DMS 273 treated with DMSO at 0.1 percent for 48 hours (cell line): Measurements from ENCODE around the gene WASHC2C.
"Not testable (repeated sequence)": the region's sequence is repeated elsewhere in the genome, so short reads cannot be mapped to it uniquely, and the experiment has no call there.

Experiments used
- DNase-seq: peaks from one replicate; lab custom pipeline; 2025; lab: John Stamatoyannopoulos, UW

Gene WASHC2C

DNA sequence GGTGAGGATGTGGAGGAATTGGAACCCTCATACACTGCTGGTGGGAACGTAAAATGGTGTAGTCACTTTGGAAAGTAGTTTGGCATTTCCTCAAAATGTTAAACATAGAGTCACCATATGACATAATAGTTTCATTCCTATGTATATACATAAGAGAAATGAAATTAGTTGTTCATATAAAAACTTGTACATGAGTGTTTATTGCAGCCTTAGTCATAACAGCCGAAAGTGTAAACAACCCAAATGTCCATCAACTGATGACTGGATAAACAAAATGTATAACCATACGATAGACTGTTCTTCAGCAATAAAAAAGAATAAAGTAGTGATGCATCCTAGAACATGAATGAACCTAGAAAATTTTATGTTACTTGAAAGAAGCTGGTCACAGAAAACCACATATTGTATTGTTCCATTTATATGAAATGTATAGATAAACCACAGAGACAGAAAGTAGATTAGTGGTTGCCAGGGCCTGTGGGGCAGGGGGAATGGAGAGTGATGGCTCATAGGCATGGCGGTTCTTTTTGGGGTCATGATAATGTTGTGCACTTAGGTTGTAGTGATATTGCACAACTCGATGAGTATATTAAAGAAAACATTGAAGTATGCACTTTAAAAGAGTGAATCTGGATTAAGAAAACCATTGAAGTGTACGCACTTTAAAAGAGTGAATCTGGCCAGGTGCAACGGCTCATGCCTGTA lies 44.8 kb downstream of the WASHC2C start:
- DNase-seq: not testable (repeated sequence)

DNA sequence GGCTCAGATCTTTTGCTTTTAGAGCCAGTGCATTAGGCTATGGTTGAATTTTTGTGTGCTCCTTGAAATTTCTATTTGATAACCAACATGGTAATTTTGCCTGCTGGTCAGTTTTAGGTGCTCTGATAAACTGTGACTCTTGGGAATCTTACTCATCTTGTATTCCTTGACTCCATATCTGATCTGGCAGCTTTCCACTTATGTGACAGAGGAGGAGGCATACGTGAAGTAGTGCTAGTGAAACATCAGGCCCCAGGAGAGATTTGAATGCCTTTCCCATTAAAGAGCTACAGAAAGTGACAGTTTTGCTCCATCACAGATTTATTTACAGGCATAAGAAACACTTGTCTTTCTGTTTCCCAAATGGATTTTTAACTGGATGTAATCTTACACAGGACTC lies 59.2 kb downstream of the WASHC2C start:
- not testable (repeated sequence) for DNase-seq

DNA sequence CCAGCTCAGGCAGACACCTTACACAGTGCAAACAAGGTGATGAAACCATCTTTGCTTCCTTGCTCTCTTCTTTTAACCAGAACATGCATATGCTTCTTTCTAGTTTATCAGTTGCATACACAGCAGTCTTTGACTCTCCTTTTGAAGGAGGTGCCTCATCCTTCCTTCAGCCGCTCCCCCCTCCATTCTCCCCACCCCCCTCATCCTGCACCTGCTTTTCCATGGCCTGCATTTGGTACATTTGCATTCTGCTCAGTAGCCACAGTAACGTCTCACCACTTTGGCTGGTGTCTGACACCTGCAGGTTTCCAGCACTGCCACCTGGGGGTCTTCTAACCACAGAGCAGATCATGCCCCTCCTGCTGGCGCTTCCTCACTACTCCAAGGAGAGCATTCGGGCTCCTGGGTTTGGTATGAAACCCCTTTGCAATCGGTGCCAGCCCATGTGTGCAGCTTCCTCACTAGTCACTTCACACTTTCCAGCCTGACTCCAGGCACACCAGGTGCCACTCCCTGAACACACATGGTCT lies 60.2 kb downstream of the WASHC2C start:
- not testable (repeated sequence) for DNase-seq

DNA sequence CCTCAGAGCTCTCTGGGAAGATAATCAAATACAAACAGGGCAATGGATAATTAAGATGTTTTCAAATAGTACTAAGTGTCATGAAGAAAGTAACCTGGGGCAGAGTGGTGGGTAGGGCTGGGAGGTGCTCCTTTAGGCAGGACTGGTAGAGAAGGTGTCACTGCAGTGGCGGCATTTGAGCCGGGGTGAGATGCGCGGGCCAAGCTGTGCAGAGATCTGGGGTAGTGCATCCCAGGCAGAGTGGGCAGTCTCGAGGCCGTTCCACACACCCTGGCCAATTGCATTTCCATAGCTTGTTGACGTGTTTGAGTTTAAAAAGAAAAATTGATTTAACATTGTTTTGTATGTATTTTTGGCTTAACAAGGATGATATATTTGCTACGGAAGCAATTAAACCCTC lies 62.9 kb downstream of the WASHC2C start:
- DNase-seq: not testable (repeated sequence)

DNA sequence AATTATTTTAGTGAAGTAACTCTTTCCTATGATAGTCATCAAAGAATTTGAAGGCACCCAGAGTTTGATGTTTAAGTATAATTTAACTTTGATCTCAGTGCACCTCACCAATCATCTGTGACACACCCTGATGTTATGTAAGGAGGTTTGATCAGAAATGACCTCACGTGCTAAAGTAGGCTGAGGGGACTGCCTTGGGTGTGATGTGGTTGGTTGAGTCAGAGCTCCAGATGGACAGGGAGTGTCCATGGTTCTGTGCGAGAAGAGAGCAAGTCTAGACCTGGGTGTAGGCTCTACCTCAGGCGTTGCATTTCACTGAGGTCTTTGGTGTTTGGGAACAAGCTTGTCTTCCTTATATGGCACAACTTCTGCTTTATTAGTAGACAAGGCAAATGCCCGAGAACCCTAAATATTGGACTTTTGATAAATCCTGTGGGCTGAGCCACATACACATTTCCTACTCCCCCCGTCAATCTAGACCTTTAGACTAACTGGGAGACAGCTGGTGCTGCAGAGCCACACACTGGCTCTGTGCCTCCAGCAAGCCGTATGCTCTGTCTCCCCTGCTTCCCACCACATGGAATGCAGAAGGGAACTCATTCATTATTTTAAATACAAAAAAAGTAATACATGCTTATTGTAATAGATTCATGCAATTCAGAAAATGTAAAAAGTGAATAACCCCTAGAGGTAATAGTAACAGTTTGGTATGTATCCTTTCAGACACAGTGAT lies 63.8 kb downstream of the WASHC2C start:
- DNase-seq: peak; percentile 11

DNA sequence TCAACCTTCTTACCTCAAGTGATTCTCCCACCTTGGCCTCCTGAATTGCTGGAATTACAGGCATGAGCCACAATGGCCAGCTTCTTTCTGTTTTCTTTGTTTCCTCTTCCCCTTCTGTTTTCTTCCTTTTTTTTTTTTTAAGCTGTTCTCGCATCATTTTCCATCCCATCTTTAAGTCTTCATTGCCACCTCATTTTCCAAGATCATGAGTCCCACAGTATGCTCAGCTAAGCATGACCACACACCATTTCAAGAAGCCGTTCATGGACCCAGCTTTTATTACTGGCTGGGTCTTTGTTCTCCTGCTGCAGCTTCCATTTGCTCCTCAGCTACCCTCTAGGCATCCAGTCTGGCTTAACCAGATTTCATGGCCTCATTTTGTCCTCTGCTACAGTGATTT lies 67.7 kb downstream of the WASHC2C start:
- DNase-seq: not testable (repeated sequence)

DNA sequence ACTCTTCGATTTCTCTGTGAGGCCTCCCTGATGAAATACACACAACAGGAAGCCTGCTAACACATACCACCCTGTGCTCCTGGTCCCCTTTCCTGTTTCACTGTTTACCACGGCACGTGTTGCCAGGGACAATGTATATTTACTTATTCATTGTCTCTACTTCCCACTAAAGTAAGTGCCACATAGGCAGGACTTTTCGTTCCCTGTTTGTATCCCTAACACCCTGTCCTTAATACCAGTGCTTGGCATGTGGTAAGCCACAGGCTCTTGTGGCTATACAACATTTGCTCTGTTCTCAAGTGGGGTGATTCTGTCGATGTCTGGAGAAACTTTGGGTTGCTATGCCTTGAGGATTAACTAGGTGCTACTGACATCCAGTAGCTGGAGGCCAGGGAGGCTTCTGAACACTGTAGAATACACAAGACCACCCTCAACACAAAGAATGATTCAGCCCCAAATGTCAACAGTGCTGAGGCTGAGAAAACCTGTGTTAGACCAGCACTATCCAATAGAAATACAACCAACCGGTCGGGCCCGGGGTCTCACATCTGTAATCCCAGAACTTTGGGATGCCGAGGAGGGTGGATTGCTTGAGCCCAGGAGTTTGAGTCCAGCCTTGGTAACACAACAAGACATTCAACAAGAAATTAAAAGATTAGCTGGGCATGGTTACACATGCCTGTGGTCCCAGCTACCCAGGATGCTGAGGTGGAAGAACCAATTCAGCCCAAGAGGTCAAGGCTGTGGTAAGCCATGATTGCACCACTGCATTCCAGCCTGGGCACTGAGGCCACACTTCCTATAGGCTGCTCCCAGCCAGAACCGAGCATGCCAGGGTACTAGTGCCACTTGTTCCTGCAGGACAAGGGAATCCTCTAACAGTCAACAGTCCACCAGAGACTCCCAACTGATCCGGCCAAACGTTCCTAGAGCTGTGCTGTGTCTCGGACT lies 76.3 kb downstream of the WASHC2C start:
- DNase-seq: not testable (repeated sequence)

DNA sequence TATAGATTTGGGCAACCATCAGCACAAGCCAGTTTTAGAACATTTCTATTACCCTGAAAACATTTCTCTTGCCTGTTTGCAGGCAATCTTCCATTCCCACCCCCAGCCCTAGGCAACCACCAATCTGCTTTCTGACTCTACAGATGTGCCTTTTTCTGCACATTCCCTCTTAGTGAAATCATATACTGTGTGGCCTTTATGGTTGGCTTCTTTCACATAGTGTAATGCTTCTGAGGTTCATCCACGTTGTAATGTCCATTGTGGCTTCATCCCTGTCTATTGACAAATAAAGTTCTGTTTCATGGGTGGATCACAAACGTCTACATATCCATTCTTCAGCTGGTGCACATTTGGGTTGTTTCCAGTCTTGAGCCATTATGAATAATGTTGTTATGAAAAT lies 77.9 kb downstream of the WASHC2C start:
- DNase-seq: not testable (repeated sequence)

DNA sequence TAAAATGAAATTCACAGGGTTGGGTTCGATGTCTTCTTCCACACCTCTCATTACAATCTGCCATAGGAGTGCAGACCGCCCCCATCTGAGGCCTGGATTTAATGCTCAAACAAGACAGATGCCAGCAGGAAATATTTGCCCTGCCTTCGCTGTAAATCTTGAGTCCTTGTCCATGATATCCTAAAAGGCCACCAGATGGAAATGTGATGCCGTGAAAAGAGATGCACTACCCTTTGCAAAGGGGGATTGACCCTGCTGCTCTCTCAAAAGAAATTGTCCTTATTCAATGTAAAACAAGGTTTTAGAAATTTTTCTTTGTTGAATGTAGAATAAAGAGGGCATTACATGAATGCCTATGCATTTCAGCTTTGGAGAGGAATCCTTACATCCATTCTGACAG lies 82.8 kb downstream of the WASHC2C start:
- peak; percentile 7 for DNase-seq

DNA sequence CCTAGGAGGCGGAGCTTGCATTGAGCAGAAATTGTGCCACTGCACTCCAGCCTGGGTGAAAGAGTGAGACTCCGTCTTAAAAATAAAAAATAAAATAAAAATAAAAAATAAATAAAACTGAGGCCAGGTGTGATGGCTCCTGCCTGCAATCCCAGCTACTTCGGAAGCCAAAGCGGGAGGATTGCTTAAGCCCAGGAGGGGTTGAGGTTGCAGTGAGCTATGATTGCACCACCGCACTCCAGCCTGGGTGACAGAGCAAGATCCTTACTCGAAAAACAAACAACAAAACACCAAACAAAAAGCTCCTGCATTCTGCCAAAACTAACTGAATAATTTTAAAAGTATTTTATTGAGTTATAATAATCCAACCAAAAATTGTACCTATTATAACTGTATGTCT lies 84.0 kb downstream of the WASHC2C start:
- no peak for DNase-seq

DNA sequence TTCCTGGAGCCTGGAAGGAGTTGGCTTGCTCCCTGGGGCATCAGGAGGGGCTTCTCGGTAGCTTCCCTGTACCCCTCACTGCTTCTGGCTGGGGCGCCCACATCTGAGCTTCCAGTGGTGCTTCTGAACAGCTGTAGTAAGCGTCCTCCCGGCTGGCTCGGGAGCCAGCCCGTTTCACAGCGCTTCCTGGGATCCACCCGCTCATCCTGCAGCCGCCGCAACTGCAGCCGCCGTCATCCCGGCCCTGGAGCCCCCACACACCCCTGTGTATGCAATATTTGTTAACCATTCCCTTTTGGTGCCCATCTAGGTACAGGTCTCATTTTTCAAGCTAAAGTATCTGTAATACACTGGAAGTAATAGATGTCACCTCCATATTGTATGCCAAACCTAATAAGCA lies 85.9 kb downstream of the WASHC2C start:
- not testable (repeated sequence) for DNase-seq

DNA sequence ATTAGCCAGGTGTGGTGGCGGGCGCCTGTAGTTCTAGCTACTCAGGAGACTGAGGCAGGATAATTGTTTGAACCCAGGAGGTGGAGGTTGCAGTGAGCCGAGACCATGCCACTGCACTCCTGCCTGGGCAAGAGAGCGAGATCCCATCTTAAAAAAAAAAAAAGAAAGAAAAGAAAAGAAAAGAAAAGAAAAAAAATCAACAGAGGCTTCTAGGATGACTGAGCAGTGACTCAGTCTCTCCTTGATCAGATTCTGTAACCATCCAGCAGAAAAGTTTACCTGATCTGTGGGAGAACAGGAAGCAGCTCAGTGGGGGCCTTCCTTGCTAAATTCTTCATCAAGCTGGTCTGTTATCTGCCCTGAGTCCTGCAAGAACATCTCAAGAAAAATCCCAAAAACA lies 87.1 kb downstream of the WASHC2C start:
- DNase-seq: not testable (repeated sequence)

DNA sequence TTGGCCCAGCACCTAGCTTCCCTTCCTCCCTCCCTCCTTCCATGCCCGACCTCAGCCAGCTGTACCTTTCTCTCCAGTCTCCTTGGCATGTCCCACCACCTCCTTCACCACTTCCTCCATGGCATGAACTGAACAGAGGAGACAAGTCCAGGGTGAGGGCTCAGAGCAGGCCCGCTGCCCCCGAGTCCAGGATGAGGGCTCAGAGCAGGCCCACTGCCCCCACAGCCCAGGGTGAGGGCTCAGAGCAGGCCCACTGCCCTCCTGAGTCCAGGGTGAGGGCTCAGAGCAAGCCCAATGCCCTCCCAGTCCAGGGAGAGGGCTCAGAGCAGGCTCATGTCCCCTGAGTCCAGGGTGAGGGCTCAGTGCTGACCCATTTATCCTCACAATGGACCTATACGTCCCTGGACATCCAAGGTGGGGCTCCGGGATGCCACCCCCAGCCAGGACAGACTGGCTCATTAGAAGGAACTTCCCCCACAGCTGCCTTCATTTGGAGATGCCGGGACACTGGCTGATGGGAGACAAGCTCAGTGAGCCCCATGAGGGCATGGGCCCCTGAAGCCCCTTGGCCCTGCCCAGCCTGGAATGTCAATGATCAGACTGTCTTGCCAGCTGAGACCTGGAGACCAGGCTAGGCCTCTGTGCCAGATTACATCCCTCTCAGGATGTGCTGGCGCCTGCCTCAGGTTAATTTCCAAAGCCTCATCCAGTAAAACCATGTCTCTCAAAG lies 90.2 kb downstream of the WASHC2C start:
- no peak for DNase-seq

DNA sequence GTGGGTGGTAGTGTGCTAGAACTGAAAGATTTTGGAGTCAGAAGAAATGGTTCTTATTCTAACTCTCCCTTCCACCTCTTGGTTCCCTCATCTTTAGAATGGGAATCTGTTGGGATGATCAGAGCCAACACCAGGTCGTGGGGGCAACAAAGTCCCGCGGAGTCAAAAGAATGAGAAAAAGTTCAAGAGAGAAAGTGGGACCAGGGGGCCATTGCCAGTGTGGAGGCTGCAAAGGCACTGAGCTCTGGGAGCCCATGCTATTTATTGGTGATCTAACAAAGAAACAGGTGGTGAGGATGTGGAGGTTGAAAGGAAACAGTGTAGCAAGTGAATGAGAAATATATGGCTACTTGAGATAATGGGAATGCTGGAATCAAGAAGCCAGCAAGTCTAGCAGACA lies 90.8 kb downstream of the WASHC2C start:
- no peak for DNase-seq

DNA sequence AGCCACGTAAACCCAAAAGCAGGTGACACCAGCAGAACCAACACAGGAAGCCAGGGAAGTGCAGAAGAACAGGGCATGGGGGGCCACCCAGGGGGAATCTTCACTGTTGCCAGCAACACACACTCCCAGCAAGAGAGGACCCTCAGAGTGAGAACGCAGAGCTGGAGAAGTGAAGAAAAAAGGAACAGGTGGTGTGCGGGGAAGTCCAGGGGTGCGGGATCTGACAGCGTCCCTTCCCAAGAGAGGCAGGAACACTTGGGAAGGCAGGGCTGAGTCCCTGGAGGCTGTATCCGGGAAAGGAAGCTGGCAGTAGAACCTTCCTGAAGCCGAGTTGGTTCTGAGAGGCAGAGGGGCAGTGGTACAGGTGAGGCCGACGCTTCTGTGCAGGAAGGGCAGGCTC lies 92.5 kb downstream of the WASHC2C start:
- DNase-seq: no peak

DNA sequence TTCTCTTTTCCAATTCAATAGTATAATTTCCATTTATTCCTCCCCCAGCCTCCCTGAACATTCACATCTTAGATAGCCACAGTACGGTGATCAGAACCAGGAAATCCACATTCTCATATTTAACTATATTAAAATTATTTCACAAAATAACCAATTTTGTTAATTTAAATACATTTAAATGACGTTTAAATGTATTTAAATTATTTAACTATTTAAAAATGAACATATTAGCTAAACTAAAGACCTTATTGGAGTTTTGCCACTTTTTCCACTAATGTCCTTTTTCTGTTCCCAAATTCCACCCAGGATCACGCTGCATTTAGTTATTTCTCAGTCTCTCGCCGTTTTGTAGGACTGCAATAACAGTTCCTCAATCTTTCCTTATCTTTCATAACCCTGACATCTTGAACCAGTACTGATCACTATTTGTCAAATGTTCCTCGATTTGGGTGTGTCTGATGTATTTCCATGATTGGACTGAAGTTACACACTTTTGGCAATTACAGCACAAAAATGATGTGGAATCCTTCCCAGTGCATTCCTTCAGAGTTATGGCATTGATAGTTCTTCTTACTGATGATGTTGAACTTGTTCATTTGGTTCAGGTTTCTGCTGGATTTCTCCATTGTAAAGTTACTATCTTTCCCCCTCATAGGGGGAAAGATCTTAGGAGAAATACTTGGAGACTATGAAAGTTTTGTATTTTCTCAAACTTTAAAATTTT lies 93.2 kb downstream of the WASHC2C start:
- not testable (repeated sequence) for DNase-seq

DNA sequence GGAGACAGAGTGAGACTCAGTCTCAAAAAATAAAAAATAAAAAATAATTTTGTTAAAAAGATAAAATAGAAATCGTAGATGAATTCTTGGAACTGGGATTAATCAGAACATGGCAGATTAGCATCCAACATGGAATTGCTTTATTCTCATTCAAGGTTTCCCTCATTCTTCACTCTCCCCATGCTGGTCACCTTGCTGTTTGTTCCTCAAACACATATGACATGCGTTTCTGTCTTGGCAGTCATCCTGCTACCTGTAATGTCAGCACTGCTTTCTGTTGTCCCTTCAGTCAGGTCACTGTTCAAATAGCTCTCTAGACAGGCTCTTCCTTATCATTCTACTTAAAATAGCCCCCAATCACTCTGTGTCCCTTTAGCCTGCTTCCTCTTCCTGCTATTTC lies 95.9 kb downstream of the WASHC2C start:
- not testable (repeated sequence) for DNase-seq
